OCI-M1 (cell line): Measurements from ENCODE around the gene DOK5.

ENCODE experiments used
- DNase-seq: peaks from one replicate; lab custom pipeline; 2025; lab: John Stamatoyannopoulos, UW

Gene DOK5

DNA sequence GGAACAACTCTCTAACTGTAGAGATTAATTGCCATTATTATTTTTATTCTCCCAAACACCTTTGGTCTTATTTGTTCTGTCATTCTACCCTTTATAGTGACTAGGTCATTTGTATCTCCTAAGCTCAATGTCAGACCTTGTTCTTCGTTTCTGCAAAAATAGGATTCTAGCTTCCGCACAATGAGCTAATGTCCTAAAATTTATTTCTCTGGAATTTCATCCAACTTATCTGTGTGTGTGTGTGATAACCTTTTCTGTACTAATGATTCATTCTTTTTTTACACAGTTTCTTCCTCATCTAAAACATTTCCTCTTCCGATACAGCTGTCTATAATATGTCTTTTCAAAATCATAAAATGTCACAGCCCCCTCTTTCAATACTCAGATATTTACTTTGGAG lies 84.5 kb downstream of the DOK5 start:
- no peak for DNase-seq

DNA sequence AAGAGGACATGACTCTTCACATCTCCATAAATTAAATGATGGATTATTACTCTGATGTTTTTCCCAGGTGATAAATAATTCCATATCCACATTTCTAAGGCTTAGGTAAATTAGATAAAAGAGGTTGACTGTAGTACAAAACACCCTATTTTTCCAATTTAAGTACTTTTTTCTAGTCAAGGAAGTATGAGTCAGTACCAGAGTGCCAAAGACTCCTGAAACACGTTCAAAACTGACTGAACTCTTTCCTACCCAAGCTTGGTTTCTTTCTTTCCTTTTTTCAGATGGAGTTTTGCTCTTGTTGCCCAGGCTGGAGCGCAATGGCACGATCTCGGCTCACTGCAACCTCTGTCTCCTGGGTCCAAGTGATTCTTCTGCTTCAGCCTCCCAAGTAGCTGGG lies 85.0 kb downstream of the DOK5 start:
- no peak for DNase-seq

DNA sequence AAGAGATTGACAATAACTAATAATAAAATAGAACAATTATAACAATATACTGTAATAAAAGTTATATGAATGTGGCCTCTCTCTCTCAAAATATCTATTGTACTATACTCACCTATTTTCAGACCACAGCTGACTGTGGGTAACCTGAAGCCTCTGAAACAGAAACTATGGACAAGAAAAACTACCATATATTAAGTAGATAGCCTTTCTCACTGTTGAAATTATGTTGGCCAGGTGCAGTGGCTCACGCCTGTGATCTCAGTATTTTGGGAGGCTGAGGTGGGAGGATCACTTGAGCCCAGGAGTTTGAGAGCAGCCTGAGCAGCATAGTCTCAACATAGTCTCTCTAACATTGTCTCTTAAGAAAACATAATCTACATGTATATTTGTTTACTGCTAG lies 89.9 kb downstream of the DOK5 start:
- DNase-seq, result no peak

DNA sequence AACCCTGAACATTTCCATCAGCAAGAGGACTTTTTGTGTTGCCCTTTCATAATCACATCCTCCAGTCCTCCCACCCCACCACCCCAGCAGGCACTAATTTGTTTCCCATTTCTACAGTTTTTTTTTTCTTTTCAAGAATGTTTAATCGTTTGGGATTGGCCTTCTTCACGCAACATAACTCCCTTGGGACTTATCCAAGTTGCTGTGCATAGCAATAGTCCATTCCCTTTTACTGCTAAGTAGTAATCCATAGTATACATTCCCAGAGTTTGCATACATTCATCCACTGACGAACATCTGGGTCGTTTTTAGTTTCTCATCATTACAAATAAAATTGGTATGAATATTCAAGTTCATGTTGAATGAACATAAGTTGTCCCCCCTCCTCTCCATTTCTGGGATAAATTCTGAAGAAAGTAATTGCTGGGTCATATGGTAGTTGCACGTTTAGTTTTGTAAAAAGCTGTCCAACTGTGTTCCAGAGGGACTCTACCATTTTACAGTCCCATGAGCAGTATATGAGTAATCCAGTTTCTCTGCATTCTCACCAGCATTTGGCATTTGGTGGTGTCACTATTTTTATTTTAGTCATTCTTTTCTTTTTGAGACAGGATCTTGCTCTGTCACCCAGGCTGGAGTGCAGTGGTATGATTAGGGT lies 90.8 kb downstream of the DOK5 start:
- DNase-seq, result no peak

DNA sequence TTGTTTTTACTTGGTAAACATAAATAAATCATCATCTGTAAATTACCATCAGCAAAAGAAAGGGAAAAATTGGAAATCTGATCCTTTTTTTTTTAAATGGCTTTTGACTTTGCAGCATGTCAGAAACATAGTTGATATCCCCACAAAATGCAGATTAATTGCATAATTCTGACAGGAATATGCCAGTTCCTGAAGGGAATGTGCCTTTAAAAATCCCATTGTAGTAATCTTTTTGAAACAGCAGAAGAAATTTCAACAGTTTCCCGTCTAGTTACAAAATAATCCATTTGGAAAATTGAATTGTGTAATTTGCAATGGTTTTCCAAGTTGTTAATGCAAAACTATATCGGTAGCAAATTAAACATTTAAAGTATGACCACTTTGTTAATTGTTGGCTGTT lies 95.2 kb downstream of the DOK5 start:
- DNase-seq, result no peak

DNA sequence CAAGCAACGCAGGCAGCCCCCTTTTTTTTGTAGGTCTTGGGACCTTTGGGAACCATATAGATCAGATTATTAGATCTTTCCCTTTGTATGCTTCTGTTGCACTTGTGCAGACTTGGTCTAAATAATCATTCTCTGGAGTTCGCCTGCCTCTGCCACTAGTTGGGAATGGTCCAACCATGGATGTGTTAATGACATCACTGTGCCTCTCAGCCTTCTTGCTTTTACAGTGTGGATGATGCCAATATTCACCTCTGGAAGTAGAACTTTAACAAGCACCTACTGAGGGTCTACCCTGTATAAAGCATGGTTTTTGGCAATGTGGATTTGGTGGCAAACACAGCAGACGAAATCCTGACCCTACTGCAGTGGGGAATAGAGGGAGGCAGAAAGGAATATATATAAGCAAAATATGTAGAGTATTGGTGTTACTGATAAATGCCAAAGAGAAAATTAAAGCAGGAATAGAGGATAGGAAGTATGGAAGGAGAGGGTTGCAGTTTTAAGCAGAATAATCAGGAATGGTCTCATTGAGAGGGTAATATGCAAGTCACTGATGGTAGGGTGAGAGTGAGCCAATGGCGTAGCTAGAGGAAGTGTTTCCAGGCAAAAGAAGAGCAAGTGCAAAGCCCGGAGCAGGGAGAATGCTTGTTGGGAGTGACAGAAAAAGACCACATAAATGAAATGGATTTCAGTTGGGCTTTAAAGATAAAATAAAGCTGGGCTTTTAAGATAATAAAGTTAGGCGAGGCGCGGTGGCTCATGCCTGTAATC lies 97.5 kb downstream of the DOK5 start:
- DNase-seq, result no peak

DNA sequence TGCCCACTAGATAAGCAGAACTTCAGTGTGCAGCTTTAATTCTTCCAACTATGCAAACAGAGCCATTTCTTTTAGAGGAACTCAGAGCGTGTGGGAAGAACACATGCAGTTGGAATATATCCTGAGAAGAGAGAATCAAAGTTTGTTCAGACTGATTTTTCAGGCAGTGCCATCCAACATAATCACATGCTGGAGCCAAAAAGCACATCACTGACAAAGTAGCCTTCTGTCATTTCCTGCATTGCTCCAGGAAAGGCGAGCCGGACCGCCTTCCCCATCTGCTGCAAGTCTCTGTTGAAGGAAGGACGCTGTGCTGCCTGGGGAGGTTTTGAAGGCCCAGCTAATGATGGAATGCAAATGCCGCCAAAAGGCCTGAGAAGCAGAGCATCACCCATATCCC lies 98.4 kb downstream of the DOK5 start:
- DNase-seq, result no peak

DNA sequence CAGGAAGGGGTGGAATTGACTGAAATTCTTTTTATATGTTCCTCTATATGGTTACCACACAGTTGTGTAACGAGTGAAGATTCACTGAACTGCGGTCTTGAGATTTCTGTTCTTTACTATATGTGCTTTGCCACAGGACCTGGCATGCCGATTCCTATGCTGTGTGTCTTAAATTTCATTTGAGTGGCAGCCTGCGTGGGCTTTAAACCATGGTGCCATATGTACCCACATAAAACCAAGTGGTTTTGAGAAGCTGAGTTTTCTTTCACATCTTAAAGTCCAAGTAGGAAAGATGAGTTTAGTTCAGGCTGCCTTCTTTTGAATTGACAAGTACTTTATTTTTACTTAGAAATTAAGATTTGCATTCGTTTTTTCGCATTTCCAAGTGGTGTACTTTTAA lies 101.1 kb downstream of the DOK5 start:
- no peak for DNase-seq

DNA sequence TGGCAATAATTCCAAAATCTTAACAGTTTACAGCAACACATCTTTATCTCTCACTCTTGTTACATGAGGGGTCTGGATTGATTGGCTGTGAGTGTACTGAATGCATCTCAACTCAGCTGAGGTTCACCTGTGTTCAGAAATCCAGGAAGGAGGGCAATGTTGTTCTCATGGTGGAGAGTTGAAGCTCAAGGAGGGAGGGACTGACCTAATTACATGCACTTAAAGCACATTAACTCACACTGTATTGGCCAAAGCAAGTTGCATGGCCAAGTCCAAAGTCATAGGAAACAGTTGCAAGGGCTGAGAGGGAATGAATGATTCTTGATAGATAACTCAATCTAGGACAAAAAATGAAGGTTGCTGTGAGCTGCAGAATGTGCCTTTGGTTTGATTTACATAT lies 102.2 kb downstream of the DOK5 start:
- DNase-seq, result no peak

DNA sequence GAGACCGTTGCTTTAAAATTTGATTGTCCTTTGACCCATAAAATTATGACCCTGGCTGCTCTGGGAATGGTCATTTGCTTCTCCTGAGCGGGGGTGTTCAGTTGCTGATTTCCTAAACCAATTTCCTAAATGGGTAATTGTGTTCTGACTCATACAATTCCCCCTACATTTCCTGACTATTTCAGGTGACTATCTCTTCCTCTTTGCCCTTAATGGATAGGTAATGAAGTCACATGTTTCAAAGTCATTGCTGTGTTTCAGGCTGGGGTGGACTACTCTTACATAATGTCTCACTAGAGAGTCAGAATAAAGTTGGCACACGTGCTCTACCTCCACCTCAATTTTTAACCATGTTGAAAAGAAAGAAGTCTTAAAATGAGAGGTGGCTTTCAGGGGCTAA lies 109.8 kb downstream of the DOK5 start:
- no peak for DNase-seq

DNA sequence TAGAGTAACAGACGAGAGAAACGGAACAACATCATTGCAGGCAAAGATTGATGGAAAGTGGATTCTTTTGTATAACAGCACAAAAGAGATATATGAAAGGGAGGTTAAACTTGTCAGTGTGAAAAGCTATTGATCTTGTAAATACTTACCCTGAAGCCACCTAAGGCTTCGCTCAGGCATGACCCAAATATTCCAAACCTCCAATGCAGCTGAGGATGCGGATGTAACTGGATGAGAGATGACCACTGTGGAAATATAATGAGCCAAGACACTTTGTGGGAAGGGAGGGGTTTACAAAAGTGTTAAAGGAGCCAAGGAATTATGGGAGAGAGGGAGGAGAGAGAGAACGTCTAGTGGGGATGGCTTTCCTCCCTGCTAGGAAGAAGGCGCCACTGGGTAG lies 112.0 kb downstream of the DOK5 start:
- no peak for DNase-seq

DNA sequence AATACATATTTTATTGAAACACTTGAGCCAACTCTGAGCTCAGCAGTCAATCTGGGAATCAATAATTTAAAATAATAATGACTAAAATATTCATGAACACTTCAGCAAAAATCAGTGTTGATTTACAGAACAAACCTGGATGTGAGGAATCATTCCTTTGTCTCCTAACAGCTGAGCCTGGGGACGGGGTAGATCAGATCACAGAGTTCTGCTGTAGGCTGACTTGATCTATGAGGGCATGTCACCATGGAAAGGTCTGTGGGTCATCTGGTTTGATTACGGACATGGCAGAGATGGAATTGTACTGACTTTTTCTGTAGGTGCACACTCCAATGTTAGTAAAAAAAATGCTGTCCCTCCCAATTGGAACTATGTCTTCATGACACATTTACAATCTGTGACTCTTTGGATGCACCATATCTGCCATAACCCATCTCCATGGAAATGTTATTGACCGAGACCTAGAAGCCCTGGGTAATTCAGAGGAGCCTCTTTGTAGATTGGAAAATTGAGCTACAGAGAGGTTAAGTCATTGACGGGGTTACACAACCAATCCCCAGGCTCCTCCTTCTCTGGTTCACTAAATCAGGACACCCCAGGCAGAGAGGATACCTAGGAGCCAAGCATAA lies 114.1 kb downstream of the DOK5 start:
- no peak for DNase-seq

DNA sequence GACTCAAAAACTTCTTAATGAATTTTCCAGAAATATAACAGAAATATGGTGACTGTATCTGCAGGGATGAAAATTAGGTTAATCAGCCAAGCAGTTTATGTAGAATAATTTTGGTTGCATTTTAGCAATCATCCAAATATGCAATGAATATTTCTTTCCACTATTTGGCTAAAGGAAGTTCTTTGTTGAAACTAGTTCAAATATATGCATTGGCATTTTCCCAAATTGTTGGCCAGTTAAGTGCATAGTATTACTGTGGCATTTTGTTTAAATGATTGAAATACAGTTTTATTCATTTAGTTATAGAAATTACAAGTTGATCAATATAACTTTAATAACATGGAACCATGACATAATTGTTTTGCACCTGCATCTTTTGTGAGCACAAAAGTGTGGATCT lies 115.5 kb downstream of the DOK5 start:
- DNase-seq, result no peak

DNA sequence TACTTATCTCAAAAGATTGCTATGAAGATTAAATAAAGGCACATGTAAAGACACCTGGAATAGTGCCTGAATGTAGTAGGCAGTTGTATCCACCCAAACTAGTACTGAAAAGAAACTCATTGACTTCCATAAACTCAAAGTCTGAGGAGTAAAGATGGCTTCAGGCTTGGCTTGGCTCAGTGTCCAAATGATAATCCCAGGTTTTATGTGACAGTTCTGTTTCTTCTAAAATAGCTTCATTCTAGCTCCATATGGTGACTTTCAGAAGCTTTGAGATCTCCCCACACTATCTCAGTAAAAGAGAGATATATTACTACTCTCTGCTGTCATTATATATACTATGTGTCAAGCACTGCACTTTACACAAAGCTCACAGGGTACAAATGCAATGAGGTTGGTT lies 121.3 kb downstream of the DOK5 start:
- DNase-seq, result no peak

DNA sequence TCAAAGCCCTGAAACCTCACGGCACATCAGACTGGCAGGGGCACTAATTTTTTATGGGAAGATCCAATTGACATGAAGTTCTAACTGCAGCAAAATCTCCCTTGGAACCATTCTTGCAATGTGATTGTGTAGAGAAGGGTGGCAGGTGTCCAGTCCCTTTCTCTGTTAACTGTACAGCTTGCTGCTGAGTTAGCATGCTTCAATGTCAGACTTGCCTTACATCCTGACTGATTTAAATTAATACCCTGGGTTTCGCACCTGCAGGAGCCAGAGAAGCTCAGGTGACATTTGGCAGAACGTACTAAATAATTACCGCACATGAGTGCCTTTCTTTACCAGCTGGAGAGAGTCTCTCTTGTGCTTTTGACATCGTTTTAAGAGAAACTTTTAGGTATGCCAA lies 123.0 kb downstream of the DOK5 start:
- no peak for DNase-seq

DNA sequence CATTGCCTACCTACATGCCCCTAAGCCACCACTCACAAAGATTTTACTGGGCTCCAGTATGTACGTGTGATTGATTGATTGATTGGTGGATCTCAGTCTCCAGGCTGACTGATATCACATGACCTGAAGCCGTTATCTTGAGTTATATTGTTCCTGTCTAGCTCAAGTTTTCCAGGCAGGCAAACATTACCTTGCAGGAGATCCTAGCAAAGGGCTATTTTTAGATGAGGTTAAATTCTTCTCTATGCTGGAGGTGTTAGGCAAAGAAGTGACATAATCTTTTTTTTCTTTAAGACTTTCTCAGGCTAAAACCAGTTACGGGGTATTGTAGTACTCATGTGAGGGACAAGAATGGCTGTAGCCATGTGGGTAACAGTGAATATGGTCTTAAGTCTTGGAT lies 125.2 kb downstream of the DOK5 start:
- no peak for DNase-seq

DNA sequence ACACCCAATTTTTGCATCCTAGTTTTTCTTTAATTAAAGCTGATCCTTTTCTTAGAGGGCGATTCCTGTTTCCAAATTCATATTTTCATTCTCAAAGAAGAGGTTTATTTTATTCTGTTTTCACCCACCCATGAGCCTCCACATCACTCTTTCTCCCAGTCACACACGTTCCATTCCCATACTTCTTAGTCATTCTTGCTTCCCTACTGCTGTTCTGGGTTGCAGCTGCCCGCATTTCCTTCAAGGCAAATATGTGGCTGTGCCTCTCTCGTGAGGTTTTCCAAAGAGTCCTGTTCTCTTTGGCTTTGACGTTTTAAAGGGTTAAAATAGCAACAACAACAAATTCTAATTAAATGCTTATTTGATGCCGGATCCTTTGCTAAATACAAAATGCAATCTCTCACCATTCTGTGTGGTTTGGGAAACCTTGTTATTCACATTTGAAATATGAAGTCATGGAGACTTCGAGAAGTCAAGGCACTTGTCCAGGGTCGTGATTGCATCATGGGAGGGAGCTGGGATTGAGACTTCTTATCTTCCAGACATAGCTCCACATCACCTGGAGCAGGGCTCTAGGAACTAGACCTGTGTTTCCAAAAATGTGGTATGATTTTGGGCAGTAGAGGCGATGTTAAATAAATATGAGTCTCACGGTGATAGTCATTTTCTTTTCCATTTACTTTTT lies 126.6 kb downstream of the DOK5 start:
- DNase-seq, result no peak

DNA sequence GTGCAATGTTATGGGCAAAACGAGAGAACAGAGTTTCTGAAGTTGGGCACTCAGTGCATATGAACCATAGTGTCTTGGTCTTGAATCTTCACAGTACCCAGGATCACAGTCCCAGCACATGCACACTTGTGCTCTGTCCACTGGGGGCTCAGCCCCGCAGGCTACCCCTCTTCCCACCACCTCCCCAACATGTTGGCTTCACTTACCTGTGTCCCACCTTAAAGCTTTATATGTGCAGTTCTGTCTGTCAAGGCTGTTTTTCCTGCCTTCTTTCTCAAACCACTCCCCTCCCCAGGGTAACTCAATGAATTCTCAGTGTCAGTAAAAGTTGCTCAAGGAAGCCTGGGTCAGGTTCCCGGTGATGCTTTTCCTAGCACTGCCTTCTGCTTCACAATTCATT lies 129.9 kb downstream of the DOK5 start:
- no peak for DNase-seq

DNA sequence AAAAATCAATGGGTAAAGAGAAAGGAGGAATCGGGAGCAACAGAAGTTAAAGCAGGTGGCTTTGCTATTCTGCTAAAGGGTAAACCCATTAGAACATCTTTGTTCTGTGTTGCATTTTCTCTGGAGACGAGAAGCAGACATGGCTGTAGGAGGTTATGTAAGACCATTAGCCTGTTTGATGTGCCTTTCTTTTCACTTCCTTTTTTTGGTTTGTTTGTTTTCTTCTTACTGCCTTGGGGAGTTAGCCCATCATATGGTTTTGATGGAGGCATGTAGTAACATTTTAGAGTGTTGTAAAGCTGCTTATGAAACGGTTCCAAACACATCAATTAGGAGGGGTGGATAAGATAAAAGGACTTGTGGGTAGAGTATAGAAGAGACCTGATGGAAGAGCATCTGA lies 131.0 kb downstream of the DOK5 start:
- no peak for DNase-seq

DNA sequence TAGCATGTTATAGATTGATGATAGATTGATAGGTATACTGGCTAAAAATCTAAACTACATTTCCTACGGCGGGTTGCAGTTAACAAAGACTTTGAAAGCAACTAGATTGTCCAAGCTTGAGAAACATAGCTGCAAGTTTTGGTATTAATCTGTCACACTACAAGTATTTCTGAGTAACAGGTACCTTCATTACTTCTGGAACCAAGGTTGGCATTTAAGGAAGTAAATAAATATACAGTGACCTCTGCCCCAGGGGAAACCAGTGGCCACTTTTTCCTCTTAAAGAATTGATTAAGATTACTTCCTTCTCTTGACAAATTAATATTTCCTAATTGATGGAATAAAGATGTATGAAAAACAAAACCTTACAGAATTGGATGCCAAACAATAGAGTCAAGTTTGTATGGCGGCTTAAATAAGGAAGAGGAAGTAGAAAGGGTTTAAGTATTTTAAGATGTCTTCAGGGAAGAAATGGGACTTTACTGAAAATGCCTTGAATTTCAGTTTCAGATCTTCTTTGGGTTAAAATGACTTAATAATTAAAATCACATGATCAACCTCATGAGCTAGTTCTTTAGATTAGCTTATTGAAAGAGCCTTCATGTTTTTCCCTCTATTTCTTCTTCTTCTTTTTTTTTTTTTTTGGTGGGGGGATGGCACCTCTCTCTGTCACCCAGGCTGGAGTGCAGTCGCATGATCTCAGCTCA lies 132.8 kb downstream of the DOK5 start:
- DNase-seq, result no peak

DNA sequence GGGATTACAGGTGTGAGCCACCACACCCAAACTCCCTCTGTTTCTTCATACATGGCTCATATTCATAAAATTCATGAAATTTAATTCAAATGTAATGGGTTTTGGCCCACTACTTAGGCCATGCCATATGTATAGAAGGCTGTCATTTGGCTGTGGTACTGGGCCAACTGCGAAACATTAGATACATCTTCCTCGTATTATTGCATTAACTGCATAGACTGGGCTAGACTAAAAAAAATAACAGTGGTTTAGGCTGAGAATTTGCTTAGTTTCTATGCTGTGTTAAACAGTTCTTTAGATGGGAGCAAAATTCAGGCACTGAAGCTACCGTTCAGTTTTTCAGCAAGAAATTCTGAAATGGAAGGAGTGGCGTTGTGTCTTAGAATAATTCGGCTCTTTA lies 133.6 kb downstream of the DOK5 start:
- DNase-seq, result no peak

DNA sequence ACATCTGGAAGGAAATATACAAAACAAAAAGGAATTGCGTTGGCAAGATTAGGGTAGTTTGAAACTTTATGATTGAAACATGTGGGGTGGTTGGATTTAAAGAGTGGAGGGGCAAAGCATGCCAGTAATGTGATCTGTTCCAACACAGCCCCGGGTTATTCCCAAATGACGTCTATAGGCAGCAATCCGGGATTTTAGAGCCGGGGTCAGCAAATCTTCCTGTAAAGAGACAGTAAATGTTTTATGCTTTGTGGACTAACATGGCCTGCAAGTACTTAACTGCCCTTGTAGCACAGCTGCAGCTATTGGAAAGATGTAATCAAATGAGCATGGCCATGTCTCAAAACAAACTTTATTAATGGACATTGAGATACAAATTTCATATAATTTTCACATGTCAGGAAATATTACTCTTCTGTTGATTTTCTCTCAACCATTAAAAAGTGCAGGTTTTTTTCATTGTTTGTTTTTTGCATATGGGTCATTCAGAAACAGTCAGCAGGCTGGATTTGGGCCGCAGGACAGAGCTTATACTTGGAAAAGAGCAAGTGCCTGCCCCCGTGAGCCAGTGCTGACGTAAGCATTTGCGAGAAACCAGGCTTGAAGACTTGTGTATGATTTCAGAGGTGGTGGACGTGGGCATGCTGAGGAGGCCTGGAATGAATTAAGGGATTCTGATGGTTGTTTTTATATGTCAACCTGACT lies 136.5 kb downstream of the DOK5 start:
- no peak for DNase-seq
